AG04449 (cell line): Measurements from ENCODE around the gene ETHE1.
"Not testable (repeated sequence)": the region's sequence is repeated elsewhere in the genome, so short reads cannot be mapped to it uniquely, and the experiment has no call there.

ENCODE experiments used
- CTCF ChIA-PET: fragments of 350-600 bp; formaldehyde crosslinking; extraction: SDS; loops from one replicate; lab custom pipeline; 2021; ENCODE audit warnings: antibody characterized with exemption; lab: Yijun Ruan, JAX
- POLR2A ChIA-PET: fragments of 400-600, 350-600 bp; formaldehyde crosslinking; extraction: SDS; loops from one replicate; lab custom pipeline; 2020; ENCODE audit warnings: antibody characterized with exemption, inconsistent platforms; lab: Yijun Ruan, JAX
- DNase-seq: peaks from one replicate; pipeline ENCODE4 v3.0.0-alpha.2; 2010; ENCODE audit warnings: low read depth, low spot score
- H3K4me3 ChIP-seq: 2 replicates; pipeline ENCODE4 v1.5.1; 2011; ENCODE audit warnings: low read depth, mild to moderate bottlenecking, control low read depth, low read length
- CTCF ChIP-seq: IDR thresholded peaks from one replicate; pipeline ENCODE4 v1.5.1; 2011; ENCODE audit warnings: mild to moderate bottlenecking, moderate library complexity, low read length, control low read depth, inconsistent platforms; ENCODE audit not compliant: insufficient read depth; ENCODE audit errors: missing control alignments

The ETHE1 gene

DNA sequence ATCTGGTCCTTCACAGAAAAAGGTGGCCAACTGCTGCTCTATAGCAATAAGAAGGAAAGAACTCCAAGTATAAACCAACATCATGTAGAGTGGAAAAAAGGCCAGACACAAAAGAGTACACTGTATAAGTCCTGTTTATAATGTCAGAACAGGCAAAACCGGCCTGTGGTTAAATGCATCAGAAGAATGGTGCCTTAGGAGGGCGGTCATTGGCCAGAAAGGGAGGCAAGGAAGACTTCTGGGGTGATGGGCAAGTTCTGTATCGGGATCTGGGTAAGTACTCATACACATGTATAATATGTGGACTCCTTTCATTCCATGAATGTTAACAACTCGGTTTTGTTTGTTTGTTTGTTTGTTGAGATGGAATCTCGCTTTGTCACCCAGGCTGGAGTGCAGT lies 4.1 kb downstream of the ETHE1 start:
- no peak for TF ChIP-seq CTCF
- ChIA-PET POLR2A (no interaction called here), CTCF (interaction anchor here (0.7 to 15.4 kb wide), 8 partner anchors 9 to 97 kb away, joined by 3 to 609 read pairs (median 4); no protein-coding TSS in a partner anchor)
- no peak overlapping the region for H3K4me3 ChIP-seq
- no peak for DNase-seq

DNA sequence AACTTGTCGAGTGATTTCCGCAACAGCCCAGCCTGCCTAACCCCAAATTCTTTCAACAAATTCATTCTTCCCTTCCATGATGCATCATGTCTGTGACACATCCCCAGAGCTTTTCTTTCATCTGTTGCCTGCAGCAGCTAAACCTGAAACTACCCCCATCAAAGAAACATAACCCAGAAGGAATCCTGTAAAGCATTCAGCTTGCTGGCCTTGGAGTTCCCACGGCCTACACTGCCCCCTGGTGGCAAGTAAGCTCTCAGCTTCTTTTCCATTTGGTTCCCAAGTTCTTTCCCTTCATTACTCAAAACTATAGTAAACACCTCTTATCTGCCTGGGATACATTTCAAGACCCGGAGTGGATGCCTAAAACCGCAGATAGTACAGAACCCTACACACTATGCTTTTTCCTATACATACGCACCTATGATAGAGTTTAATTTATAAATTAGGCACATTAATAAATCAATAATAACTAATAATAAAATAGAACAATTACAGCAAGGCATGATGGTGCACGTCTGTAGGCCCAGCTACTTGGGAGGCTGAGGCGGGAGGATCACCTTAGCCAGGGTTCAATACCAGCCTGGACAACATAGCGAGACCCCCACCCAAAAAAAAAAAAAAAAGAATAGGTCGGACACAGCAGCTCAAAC lies 7.4 kb downstream of the ETHE1 start:
- peak; percentile 81 for TF ChIP-seq CTCF

GRCh38 chr19:43518051-43518450 lies 8.9 kb downstream of the ETHE1 start:
- DNase-seq = no peak
- POLR2A ChIA-PET = interaction anchor here (1.2 kb wide), 1 partner anchor 13 kb away, joined by 3 read pairs; the partner anchor contains the start of gene PHLDB3
- H3K4me3 ChIP-seq = no peak overlapping the region
- no peak for TF ChIP-seq CTCF
- CTCF ChIA-PET = interaction anchor here (0.9 to 15.4 kb wide), 10 partner anchors 10 to 86 kb away, joined by 3 to 609 read pairs (median 6); partner anchors contain the start of gene PHLDB3

More for the DNA sequence above, 7.4 kb downstream of the ETHE1 start:
- peak; percentile 85 for DNase-seq
- ChIA-PET POLR2A (interaction anchor here (0.7 to 1.3 kb wide), 3 partner anchors 13 to 75 kb away, joined by 3 to 6 read pairs (median 6); partner anchors contain the start of gene ZNF575), CTCF (interaction anchor here (0.5 to 15.4 kb wide), 34 partner anchors 8 to 415 kb away, joined by 3 to 609 read pairs (median 6); partner anchors contain the start of genes LYPD3, PHLDB3 and ZNF575)
- no peak overlapping the region for H3K4me3 ChIP-seq

- DNase-seq, POLR2A ChIA-PET, H3K4me3 ChIP-seq: not testable (repeated sequence)
- CTCF ChIA-PET = interaction anchor here (1.9 kb wide), 1 partner anchor 65 kb away, joined by 13 read pairs; no protein-coding TSS in a partner anchor
These were observed 14.6 kb downstream of the ETHE1 start for GRCh38 chr19:43512399-43512798.

- no peak for DNase-seq
- H3K4me3 ChIP-seq = no peak overlapping the region
- ChIA-PET POLR2A (no interaction called here), CTCF (interaction anchor here (1.1 to 12.9 kb wide), 3 partner anchors 8 to 63 kb away, joined by 3 to 95 read pairs (median 4); no protein-coding TSS in a partner anchor)
- no peak for TF ChIP-seq CTCF
These were observed 15.7 kb downstream of the ETHE1 start for GRCh38 chr19:43511324-43511723.

DNA sequence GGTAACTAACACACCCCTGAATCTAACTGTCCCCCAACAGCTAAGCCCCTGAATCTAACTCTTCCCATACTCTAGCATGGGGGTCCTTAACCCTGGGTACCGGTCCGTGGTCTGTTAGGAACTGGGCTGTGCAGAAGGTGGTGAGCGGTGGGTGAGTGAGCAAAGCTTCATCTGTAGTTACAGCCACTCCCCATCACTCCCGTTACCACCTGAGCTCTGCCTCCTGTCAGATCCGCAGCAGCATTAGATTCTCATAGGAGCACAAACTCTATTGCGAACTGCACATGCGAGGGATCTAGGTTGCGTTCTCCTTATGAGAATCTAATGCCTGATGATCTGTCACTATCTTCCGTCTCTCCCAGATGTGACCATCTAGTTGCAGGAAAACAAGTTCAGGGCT lies 16.3 kb downstream of the ETHE1 start:
- no peak overlapping the region for H3K4me3 ChIP-seq
- DNase-seq = no peak
- CTCF ChIA-PET = interaction anchor here (0.8 to 12.9 kb wide), 4 partner anchors 9 to 84 kb away, joined by 3 to 95 read pairs (median 6); no protein-coding TSS in a partner anchor
- POLR2A ChIA-PET = no interaction called here
- TF ChIP-seq CTCF = no peak
